ENCODE data around the gene CREB5.

DNA sequence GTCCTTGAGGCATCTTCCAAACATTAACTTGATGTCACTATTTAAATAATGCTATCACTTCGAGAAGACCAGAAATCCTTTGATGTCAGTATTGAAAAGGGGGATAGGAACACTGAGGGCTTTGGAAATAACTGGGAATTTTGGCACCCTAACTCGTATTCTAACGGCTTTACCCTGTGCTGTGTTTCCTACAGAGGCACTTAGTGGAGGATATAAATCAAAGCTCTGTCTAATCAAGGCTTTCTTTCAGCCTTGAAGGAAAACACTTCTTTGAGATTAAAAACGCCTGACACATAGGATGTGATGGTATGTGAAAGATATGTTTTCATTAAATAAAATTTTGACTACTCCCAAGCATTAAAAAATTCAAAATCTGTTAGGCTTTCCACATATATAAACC, 62.3 kb downstream of the CREB5 start:
- TF ChIP-seq CEBPB (IDR thresholded peaks at IDR 0.05; ENCODE audit: low read depth, low read length) (no peak), SRF (IDR thresholded peaks at IDR 0.05; ENCODE audit: low read depth, low read length) (no peak), JUN (IDR thresholded peaks at IDR 0.05; ENCODE audit: low read depth, low read length) (no peak)
